Neural cell (in vitro differentiated cells): ENCODE results near the gene YIPF4. TPM values are rescaled to one million over a fixed set of nuclear protein-coding genes. Genes with fewer than 3 reads are reported as not detected.
A peak's percentile ranks its signal among the peaks of the same experiment; 100 is the strongest.

Experiments used
- H2AFZ ChIP-seq: fragments of 200-600, 300-800 bp; sonication (generic), shearing (Covaris generic); 2 replicates; pipeline ENCODE4 v1.6.0; 2014; ENCODE audit warnings: low read depth, mild to moderate bottlenecking, antibody characterized with exemption, low read length, moderate library complexity
- H3F3A ChIP-seq: fragments of 200-600 bp; shearing (Covaris generic); 2 replicates; pipeline ENCODE4 v1.6.1; 2016; ENCODE audit warnings: mild to moderate bottlenecking, moderate library complexity, mixed read lengths, antibody characterized with exemption, low read length; ENCODE audit not compliant: insufficient read depth, poor library complexity, severe bottlenecking
- H3K27ac ChIP-seq: fragments of 200-600, 300-800 bp; sonication (generic), shearing (Covaris generic); 2 replicates; pipeline ENCODE4 v1.5.1; 2014; ENCODE audit warnings: mild to moderate bottlenecking, low read length, moderate library complexity
- H3K27me3 ChIP-seq: fragments of 300-800, 200-600 bp; sonication (generic), shearing (Covaris generic); 2 replicates; pipeline ENCODE4 v1.6.0; 2014; ENCODE audit warnings: mild to moderate bottlenecking, low read depth, low read length, moderate library complexity; ENCODE audit not compliant: insufficient read depth
- H3K36me3 ChIP-seq: fragments of 300-800, 200-600 bp; sonication (generic), shearing (Covaris generic); 2 replicates; pipeline ENCODE4 v1.5.1; 2014; ENCODE audit warnings: mild to moderate bottlenecking, antibody characterized with exemption, low read length, moderate library complexity; ENCODE audit not compliant: insufficient read depth
- H3K4me2 ChIP-seq: fragments of 300-800, 200-600 bp; sonication (generic), shearing (Covaris generic); 2 replicates; pipeline ENCODE4 v1.6.0; 2014; ENCODE audit warnings: mild to moderate bottlenecking, low read length
- H3K4me3 ChIP-seq: fragments of 300-800, 200-600 bp; sonication (generic), shearing (Covaris generic); 2 replicates; pipeline ENCODE4 v1.5.1; 2014; ENCODE audit warnings: mild to moderate bottlenecking, low read length, moderate library complexity
- H3K79me2 ChIP-seq: fragments of 200-600 bp; shearing (Covaris generic); replicated peaks from 2 replicates; pipeline ENCODE4 v1.6.0; 2014; ENCODE audit warnings: mild to moderate bottlenecking, low read length, moderate library complexity; ENCODE audit not compliant: insufficient read depth
- H3K9ac ChIP-seq: fragments of 300-800, 200-600 bp; sonication (generic), shearing (Covaris generic); 2 replicates; pipeline ENCODE4 v1.6.1; 2016; ENCODE audit warnings: mild to moderate bottlenecking, low read length, mixed read lengths
- H3K9me2 ChIP-seq: fragments of 200-600 bp; shearing (Covaris generic); 2 replicates; pipeline ENCODE4 v1.6.1; 2016; ENCODE audit warnings: mild to moderate bottlenecking, low read length, mixed read lengths; ENCODE audit not compliant: insufficient read depth
- H3K9me3 ChIP-seq: fragments of 200-600, 300-800 bp; sonication (generic), shearing (Covaris generic); 2 replicates; pipeline ENCODE4 v1.6.1; 2016; ENCODE audit warnings: mild to moderate bottlenecking, mixed run types, low read length, moderate library complexity, mixed read lengths
- H4K20me1 ChIP-seq: fragments of 200-600 bp; shearing (Covaris generic); 2 replicates; pipeline ENCODE4 v1.6.1; 2016; ENCODE audit warnings: mild to moderate bottlenecking, mixed run types; ENCODE audit not compliant: insufficient read depth
- CTCF ChIP-seq: fragments of 450-650 bp; IDR thresholded peaks from 2 replicates; pipeline ENCODE4 v1.5.1; 2014; ENCODE audit warnings: antibody characterized with exemption, mild to moderate bottlenecking, moderate library complexity; ENCODE audit not compliant: poor library complexity, severe bottlenecking
- EP300 ChIP-seq: fragments of 450-650 bp; conservative IDR thresholded peaks from 2 replicates; pipeline ENCODE4 v1.6.1; 2014; ENCODE audit warnings: antibody characterized with exemption, mild to moderate bottlenecking, moderate library complexity; ENCODE audit not compliant: poor library complexity, severe bottlenecking
- EZH2 ChIP-seq: fragments of 200-600, 300-800 bp; shearing (Covaris generic), sonication (generic); IDR thresholded peaks from 2 replicates; pipeline ENCODE4 v1.6.1; 2014; ENCODE audit warnings: antibody characterized with exemption, low read length, borderline replicate concordance, mild to moderate bottlenecking; ENCODE audit not compliant: insufficient read depth, poor library complexity, severe bottlenecking
- MXI1 ChIP-seq: fragments of 450-650 bp; conservative IDR thresholded peaks from 2 replicates; pipeline ENCODE4 v1.6.1; 2014; ENCODE audit warnings: antibody characterized with exemption, mild to moderate bottlenecking; ENCODE audit not compliant: poor library complexity, severe bottlenecking
- POLR2AphosphoS5 ChIP-seq: IDR thresholded peaks from 2 replicates; pipeline ENCODE4 v1.6.1; 2012
- RAD21 ChIP-seq: fragments of 450-650 bp; conservative IDR thresholded peaks from 2 replicates; pipeline ENCODE4 v1.6.1; 2014; ENCODE audit warnings: antibody characterized with exemption, mild to moderate bottlenecking, moderate library complexity
- REST ChIP-seq: IDR thresholded peaks from 2 replicates; pipeline ENCODE4 v1.6.1; 2012; ENCODE audit warnings: borderline replicate concordance
- SMC3 ChIP-seq: fragments of 450-650 bp; conservative IDR thresholded peaks from 2 replicates; pipeline ENCODE4 v1.6.1; 2014; ENCODE audit warnings: antibody characterized with exemption, mild to moderate bottlenecking, moderate library complexity; ENCODE audit not compliant: poor library complexity
- TAF1 ChIP-seq: IDR thresholded peaks from 2 replicates; pipeline ENCODE4 v1.6.1; 2012; ENCODE audit warnings: low read depth
- polyA plus RNA-seq: library from polyadenylated mRNA; depleted of rRNA; stranded (reverse); fragments of >200 nt; gene quantifications from 2 replicates; pipeline ENCODE4 v1.2.3, GENCODE V29; 2014

YIPF4 gene
- polyA plus RNA-seq, 1 donor from 2014 or later = 33.5 TPM

GRCh38 chr2:32278478-32278853 is 762 bp downstream of the YIPF4 start:
- no peak for TF ChIP-seq EP300
- TF ChIP-seq MXI1 = no peak
- no peak for TF ChIP-seq CTCF
- no peak for TF ChIP-seq SMC3
- no peak for TF ChIP-seq POLR2AphosphoS5
- TF ChIP-seq REST = no peak
- TF ChIP-seq RAD21 = no peak
- no peak for TF ChIP-seq EZH2
- no peak for TF ChIP-seq TAF1
- Histone ChIP-seq H3K9me3 (no peaks in the 10 kb centered on the region), H3K27me3 (no peaks in the 10 kb centered on the region), H3K79me2 (peaks cover 34% of the 10 kb centered on the region), H3K4me3 (peak overlapping the region; percentile 94), H4K20me1 (no peaks in the 10 kb centered on the region), H3K27ac (peak overlapping the region; percentile 81), H3K9me2 (no peaks in the 10 kb centered on the region), H3K4me2 (peak overlapping the region; percentile 87), H3K9ac (peak overlapping the region; percentile 95), H2AFZ (peak overlapping the region; percentile 78), H3F3A (no peaks in the 10 kb centered on the region), H3K36me3 (no peaks in the 10 kb centered on the region)

- H3K4me3 ChIP-seq = no peak overlapping the region
- H3K4me2 ChIP-seq = no peak overlapping the region
- no peak overlapping the region for H3K27ac ChIP-seq
- H4K20me1 ChIP-seq = no peaks in the 10 kb centered on the region
- H2AFZ ChIP-seq = no peak overlapping the region
- H3K9me3 ChIP-seq = no peaks in the 10 kb centered on the region
- H3K79me2 ChIP-seq = peaks cover 51% of the 10 kb centered on the region
- no peak overlapping the region for H3K9ac ChIP-seq
- no peak for TF ChIP-seq EP300
- TF ChIP-seq RAD21 = no peak
- no peak for TF ChIP-seq REST
- TF ChIP-seq SMC3 = no peak
- TF ChIP-seq TAF1 = no peak
- TF ChIP-seq MXI1 = no peak
- no peak for TF ChIP-seq CTCF
- TF ChIP-seq POLR2AphosphoS5 = no peak
- no peak for TF ChIP-seq EZH2
- no peaks in the 10 kb centered on the region for H3K27me3 ChIP-seq
- H3K9me2 ChIP-seq = no peaks in the 10 kb centered on the region
- H3F3A ChIP-seq = no peaks in the 10 kb centered on the region
- no peaks in the 10 kb centered on the region for H3K36me3 ChIP-seq
These were observed 6.6 kb downstream of the YIPF4 start for GRCh38 chr2:32284321-32284720.
